K562 (cell line): ENCODE data around the gene STARD8. TPM values are rescaled to one million over a fixed set of nuclear protein-coding genes. Genes with fewer than 3 reads are reported as not detected.

Experiments used
- ATAC-seq: fragments of 200-7000 bp; cut with Tn5 transposase; 3 replicates; pipeline ENCODE4 v1.9.1; 2020; ENCODE audit warnings: moderate library complexity
- BruUV-seq: library from RNA; stranded (reverse); fragments of 400-500 nt; replicated peaks from 2 replicates; lab custom pipeline; 2021; lab: Mats Ljungman, UMichigan
- CTCF ChIA-PET: fragments of 300-600 bp; formaldehyde crosslinking; extraction: SDS; loops from one replicate; lab custom pipeline; 2021; ENCODE audit warnings: low intra/inter-chr PET ratio; lab: Yijun Ruan, JAX
- POLR2A ChIA-PET: fragments of 300-600, 350-650 bp; sonication (Branson Sonifier 250); formaldehyde crosslinking; extraction: SDS; loops from one replicate; lab custom pipeline; 2021; ENCODE audit warnings: antibody characterized with exemption, inconsistent platforms; lab: Yijun Ruan, JAX
- DNase-seq, 4 experiments: peaks; one replicate each; pipeline versions ENCODE4 v3.0.0 to v3.0.0-alpha.2; 2011 to 2018; ENCODE audit warnings: low spot score in 3 of 4, mixed read lengths in 3 of 4; ENCODE audit errors: extremely low read depth in 1 of 4
- FAIRE-seq: peaks from 2 replicates; lab custom pipeline; 2011; peaks lifted over from hg19 to GRCh38; lab: Jason Lieb, UNC
- H2AFZ ChIP-seq: 2 replicates; pipeline ENCODE4 v1.6.0; 2011; ENCODE audit warnings: low read depth, low read length, control low read depth, inconsistent platforms
- H3K27ac ChIP-seq: fragments of 200-600 bp; 3 replicates; pipeline ENCODE4 v1.8.0; 2011; ENCODE audit warnings: low read depth, mild to moderate bottlenecking, control low read depth, inconsistent platforms, low read length, moderate library complexity, mixed read lengths; ENCODE audit errors: extremely low read depth
- H3K27me3 ChIP-seq, 2 experiments: fragments of 300-600 bp in 1 of 2; 2 replicates in 1 of 2; 3 replicates in 1 of 2; pipeline versions ENCODE4 v1.6.0 to v1.8.0; 2011; ENCODE audit warnings: inconsistent platforms in 2 of 2, low read length in 2 of 2, mild to moderate bottlenecking in 1 of 2, mixed read lengths in 1 of 2, moderate library complexity in 1 of 2; ENCODE audit not compliant: control insufficient read depth in 2 of 2, insufficient read depth in 2 of 2
- H3K36me3 ChIP-seq: fragments of 300-600 bp; 3 replicates; pipeline ENCODE4 v1.8.0; 2011; ENCODE audit warnings: mild to moderate bottlenecking, low read length, inconsistent platforms; ENCODE audit not compliant: control insufficient read depth, insufficient read depth
- H3K4me1 ChIP-seq, 2 experiments: fragments of 200-600 bp in 1 of 2; replicated peaks in 1 of 2; 2 replicates in 1 of 2; 3 replicates in 1 of 2; pipeline versions ENCODE4 v1.5.1 to v1.8.0; 2011; ENCODE audit warnings: inconsistent platforms in 2 of 2, low read length in 2 of 2, mild to moderate bottlenecking in 1 of 2, mixed read lengths in 1 of 2, moderate library complexity in 1 of 2; ENCODE audit not compliant: control insufficient read depth in 2 of 2, insufficient read depth in 2 of 2
- H3K4me2 ChIP-seq: 2 replicates; pipeline ENCODE4 v1.6.1; 2011; ENCODE audit warnings: low read length, control low read depth, inconsistent platforms, mixed read lengths; ENCODE audit not compliant: insufficient read depth
- H3K4me3 ChIP-seq: fragments of 200-600 bp; sonication (generic), shearing (Covaris generic); 2 replicates; pipeline ENCODE4 v1.5.1; 2016; ENCODE audit warnings: control low read depth, inconsistent platforms
- H3K79me2 ChIP-seq: fragments of 200-600 bp; 3 replicates; pipeline ENCODE4 v1.8.0; 2011; ENCODE audit warnings: low read length, inconsistent platforms; ENCODE audit not compliant: control insufficient read depth, insufficient read depth
- H3K9ac ChIP-seq, 2 experiments: 2 replicates each; pipeline versions ENCODE4 v1.6.0 to v1.6.1; 2011; ENCODE audit warnings: low read depth in 2 of 2, low read length in 2 of 2, control low read depth in 1 of 2, inconsistent platforms in 1 of 2, mild to moderate bottlenecking in 1 of 2, mixed read lengths in 1 of 2; ENCODE audit not compliant: insufficient read depth in 1 of 2
- H3K9me1 ChIP-seq: one replicate; pipeline ENCODE4 v1.6.0; 2011; ENCODE audit warnings: inconsistent platforms, mild to moderate bottlenecking, low read length, moderate library complexity; ENCODE audit not compliant: control insufficient read depth, insufficient read depth
- H3K9me3 ChIP-seq: replicated peaks from 2 replicates; pipeline ENCODE4 v1.5.1; 2011; ENCODE audit warnings: low read depth, low read length, inconsistent platforms; ENCODE audit not compliant: control insufficient read depth, insufficient read depth
- H4K20me1 ChIP-seq: replicated peaks from 2 replicates; pipeline ENCODE4 v1.6.1; 2011; ENCODE audit warnings: low read length, inconsistent platforms, mixed read lengths; ENCODE audit not compliant: control insufficient read depth, insufficient read depth
- BHLHE40 ChIP-seq: IDR thresholded peaks from 2 replicates; pipeline ENCODE4 v1.6.1; 2011; ENCODE audit warnings: low read length, improper control_type of control experiment
- MECOM ChIP-seq: fragments of 250-450 bp; sonication (Bioruptor Pico); IDR thresholded peaks from 2 replicates; pipeline ENCODE4 v1.8.0; 2022; ENCODE audit warnings: inconsistent platforms
- PHF21A ChIP-seq: fragments of 450-650 bp; IDR thresholded peaks from 2 replicates; pipeline ENCODE4 v1.6.1; 2017; ENCODE audit warnings: low read depth, borderline replicate concordance
- SMC3 ChIP-seq: conservative IDR thresholded peaks from 2 replicates; pipeline ENCODE4 v1.6.1; 2011; ENCODE audit warnings: low read depth, low read length, improper control_type of control experiment; ENCODE audit not compliant: insufficient read depth
- ZNF263 ChIP-seq: sonication (generic); formaldehyde crosslinking; IDR thresholded peaks from 2 replicates; pipeline ENCODE4 v1.8.0; 2022; ENCODE audit warnings: mild to moderate bottlenecking, missing genetic modification reagents, borderline replicate concordance
- WGBS: fragments of 100-300 bp; shearing (Covaris generic); methylation state at CpG from one replicate; pipeline ENCODE4 v1.1.6; 2016; ENCODE audit warnings: low coverage, mixed read lengths; ENCODE audit not compliant: insufficient coverage; ENCODE audit errors: missing lambda C conversion rate; 5-methylcytosine and 5-hydroxymethylcytosine counted together
- in situ Hi-C: fragments of 300-500 bp; cut with MboI; formaldehyde crosslinking; loops from 4 replicates; pipeline ENCODE4 v1.15.0; 2018; ENCODE audit warnings: inconsistent platforms, mixed read lengths
- intact Hi-C: fragments of 100-400 bp; cut with micrococcal nuclease; formaldehyde crosslinking; loops from 2 replicates; pipeline ENCODE4 v1.14.2; 2022
- polyA plus RNA-seq, 8 experiments: library from polyadenylated mRNA; depleted of rRNA in 4 of 8; stranded (reverse) in 5 of 8; unstranded in 3 of 8; fragments of >200 nt; fragmentation: Nextera tagmentation in 2 of 8; fragmentation: Illumina TruSeq in 1 of 8; extraction: Ambion mirVana in 2 of 8; extraction: Trizol in 1 of 8; gene quantifications; 2 replicates each; pipeline versions ENCODE4 v1.2.1 to v1.2.3, GENCODE V29; 2011 to 2014; ENCODE audit warnings: inconsistent platforms in 1 of 8, missing spikeins in 1 of 8
- total RNA-seq, 7 experiments: library from RNA; depleted of rRNA in 6 of 7; stranded (reverse); fragments of >200 nt in 6 of 7; fragmentation: Illumina TruSeq in 2 of 7; extraction: Trizol in 2 of 7; gene quantifications; 2 replicates each; pipeline versions ENCODE4 v1.2.1 to v1.2.3, GENCODE V29; 2011 to 2021; ENCODE audit warnings: low replicate concordance in 1 of 7
- TF ChIP-seq, protein P1 (sequence below): fragments of 450-650 bp; conservative IDR thresholded peaks from 2 replicates; pipeline ENCODE4 v1.6.1; 2016; ENCODE audit warnings: missing genetic modification characterization, low read depth, mild to moderate bottlenecking, missing compliant biosample characterization, moderate library complexity
- TF ChIP-seq, protein P2 (sequence below), 2 experiments: fragments of 450-650 bp; formaldehyde crosslinking in 1 of 2; IDR thresholded peaks; 2 replicates each; pipeline versions ENCODE4 v1.4.0 to v1.6.1; 2014 to 2020; ENCODE audit warnings: mild to moderate bottlenecking in 2 of 2, borderline replicate concordance in 1 of 2, low read depth in 1 of 2
- TF ChIP-seq, protein P3 (sequence below), 3 experiments: IDR thresholded peaks in 2 of 3; conservative IDR thresholded peaks in 1 of 3; 2 replicates each; pipeline ENCODE4 v1.5.1; 2011 to 2012; ENCODE audit warnings: low read length in 3 of 3, mild to moderate bottlenecking in 3 of 3, control low read depth in 2 of 3, improper control_type of control experiment in 1 of 3, inconsistent platforms in 1 of 3, low read depth in 1 of 3, mixed read lengths in 1 of 3, moderate library complexity in 1 of 3; ENCODE audit not compliant: insufficient read depth in 2 of 3

Gene STARD8
- total and polyA plus RNA-seq, 9 of the 15 experiments (the other 6 are each of a cell fraction or from before 2014, with no cell fraction given): 1.6 to 35.0 (median 15.9) TPM

DNA sequence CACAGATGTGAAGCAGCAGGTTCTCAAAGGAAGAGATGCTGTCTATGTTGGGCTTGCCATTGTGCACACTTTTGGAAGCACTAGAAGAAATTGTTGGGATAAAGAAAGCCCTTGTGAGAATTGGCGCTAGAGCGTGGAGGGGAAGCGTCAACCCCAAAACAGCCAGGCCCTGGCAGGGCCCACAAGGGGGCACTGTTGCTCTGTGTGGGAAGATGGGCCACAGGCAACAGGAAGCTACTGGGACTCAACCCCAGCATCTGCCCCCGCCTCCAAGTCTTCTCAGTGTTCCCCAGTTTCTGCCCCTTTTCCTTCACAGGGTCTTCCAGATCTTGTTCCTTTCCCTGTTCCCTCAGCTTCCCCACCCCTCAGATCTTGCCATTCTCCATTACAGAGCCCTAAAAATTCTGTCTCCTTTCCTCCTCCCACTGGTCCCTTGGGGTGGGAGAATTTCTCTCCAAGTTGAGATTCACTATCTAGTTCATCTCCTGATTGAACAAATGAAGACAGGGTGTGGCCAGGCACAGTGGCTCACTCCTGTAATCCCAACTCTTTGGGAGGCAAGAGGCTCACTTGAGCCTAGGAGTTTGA, 85.5 kb downstream of the STARD8 start:
- no peak overlapping the region for H3K9ac ChIP-seq
- ChIA-PET CTCF (interaction anchor here (0.6 to 1.4 kb wide), 3 partner anchors 76 to 553 kb away, joined by 3 to 8 read pairs (median 3); no protein-coding TSS in a partner anchor), POLR2A (no interaction called here)
- no peak overlapping the region for H3K4me2 ChIP-seq
- H2AFZ ChIP-seq: no peak overlapping the region
- no TSS peak for BruUV-seq
- no peaks in the 10 kb centered on the region for H3K36me3 ChIP-seq
- WGBS: 5% methylated on average over 4 of the region's 4 CpGs
- H3K4me3 ChIP-seq: no peak overlapping the region
- H3K79me2 ChIP-seq: no peaks in the 10 kb centered on the region
- FAIRE-seq (peak; percentile 88), ATAC-seq (peak; percentile 98), DNase-seq (peak; percentile 70 to 76 (median 74))
- in situ Hi-C loops: loop anchor here (10.0 kb wide), 1 partner anchor 92 kb away; the partner anchor contains the start of gene EFNB1
- no peaks in the 10 kb centered on the region for H3K9me3 ChIP-seq
- intact Hi-C loops: loop anchor here (1.0 kb wide), 1 partner anchor 74 kb away; no protein-coding TSS in a partner anchor
- H3K27ac ChIP-seq: no peak overlapping the region
- no peaks in the 10 kb centered on the region for H3K4me1 ChIP-seq
- no peaks in the 10 kb centered on the region for H3K27me3 ChIP-seq
- H3K9me1 ChIP-seq: no peaks in the 10 kb centered on the region
- no peaks in the 10 kb centered on the region for H4K20me1 ChIP-seq
- TF ChIP-seq, protein P1, sequence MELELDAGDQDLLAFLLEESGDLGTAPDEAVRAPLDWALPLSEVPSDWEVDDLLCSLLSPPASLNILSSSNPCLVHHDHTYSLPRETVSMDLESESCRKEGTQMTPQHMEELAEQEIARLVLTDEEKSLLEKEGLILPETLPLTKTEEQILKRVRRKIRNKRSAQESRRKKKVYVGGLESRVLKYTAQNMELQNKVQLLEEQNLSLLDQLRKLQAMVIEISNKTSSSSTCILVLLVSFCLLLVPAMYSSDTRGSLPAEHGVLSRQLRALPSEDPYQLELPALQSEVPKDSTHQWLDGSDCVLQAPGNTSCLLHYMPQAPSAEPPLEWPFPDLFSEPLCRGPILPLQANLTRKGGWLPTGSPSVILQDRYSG (tag): no peak
- TF ChIP-seq, protein P2, sequence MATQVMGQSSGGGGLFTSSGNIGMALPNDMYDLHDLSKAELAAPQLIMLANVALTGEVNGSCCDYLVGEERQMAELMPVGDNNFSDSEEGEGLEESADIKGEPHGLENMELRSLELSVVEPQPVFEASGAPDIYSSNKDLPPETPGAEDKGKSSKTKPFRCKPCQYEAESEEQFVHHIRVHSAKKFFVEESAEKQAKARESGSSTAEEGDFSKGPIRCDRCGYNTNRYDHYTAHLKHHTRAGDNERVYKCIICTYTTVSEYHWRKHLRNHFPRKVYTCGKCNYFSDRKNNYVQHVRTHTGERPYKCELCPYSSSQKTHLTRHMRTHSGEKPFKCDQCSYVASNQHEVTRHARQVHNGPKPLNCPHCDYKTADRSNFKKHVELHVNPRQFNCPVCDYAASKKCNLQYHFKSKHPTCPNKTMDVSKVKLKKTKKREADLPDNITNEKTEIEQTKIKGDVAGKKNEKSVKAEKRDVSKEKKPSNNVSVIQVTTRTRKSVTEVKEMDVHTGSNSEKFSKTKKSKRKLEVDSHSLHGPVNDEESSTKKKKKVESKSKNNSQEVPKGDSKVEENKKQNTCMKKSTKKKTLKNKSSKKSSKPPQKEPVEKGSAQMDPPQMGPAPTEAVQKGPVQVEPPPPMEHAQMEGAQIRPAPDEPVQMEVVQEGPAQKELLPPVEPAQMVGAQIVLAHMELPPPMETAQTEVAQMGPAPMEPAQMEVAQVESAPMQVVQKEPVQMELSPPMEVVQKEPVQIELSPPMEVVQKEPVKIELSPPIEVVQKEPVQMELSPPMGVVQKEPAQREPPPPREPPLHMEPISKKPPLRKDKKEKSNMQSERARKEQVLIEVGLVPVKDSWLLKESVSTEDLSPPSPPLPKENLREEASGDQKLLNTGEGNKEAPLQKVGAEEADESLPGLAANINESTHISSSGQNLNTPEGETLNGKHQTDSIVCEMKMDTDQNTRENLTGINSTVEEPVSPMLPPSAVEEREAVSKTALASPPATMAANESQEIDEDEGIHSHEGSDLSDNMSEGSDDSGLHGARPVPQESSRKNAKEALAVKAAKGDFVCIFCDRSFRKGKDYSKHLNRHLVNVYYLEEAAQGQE (IDR thresholded peaks at IDR 0.05; ENCODE audit: borderline replicate concordance): peak; percentile 66; the same call in 1 of the 2 replicates
- TF ChIP-seq, protein P2 (CRISPR knock-in tag; IDR thresholded peaks at IDR 0.05; ENCODE audit: low read depth): no peak
- TF ChIP-seq ZNF263: no peak
- peak; percentile 79 for TF ChIP-seq SMC3
- TF ChIP-seq PHF21A: no peak
- TF ChIP-seq, protein P3, sequence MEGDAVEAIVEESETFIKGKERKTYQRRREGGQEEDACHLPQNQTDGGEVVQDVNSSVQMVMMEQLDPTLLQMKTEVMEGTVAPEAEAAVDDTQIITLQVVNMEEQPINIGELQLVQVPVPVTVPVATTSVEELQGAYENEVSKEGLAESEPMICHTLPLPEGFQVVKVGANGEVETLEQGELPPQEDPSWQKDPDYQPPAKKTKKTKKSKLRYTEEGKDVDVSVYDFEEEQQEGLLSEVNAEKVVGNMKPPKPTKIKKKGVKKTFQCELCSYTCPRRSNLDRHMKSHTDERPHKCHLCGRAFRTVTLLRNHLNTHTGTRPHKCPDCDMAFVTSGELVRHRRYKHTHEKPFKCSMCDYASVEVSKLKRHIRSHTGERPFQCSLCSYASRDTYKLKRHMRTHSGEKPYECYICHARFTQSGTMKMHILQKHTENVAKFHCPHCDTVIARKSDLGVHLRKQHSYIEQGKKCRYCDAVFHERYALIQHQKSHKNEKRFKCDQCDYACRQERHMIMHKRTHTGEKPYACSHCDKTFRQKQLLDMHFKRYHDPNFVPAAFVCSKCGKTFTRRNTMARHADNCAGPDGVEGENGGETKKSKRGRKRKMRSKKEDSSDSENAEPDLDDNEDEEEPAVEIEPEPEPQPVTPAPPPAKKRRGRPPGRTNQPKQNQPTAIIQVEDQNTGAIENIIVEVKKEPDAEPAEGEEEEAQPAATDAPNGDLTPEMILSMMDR (IDR thresholded peaks at IDR 0.05 in 2 of 3, conservative IDR thresholded peaks at IDR 0.05 in 1 of 3; ENCODE audit: insufficient read depth in 2 of 3, low read depth in 1 of 3, low read length in 3 of 3): peak; percentile 79 to 86 (median 82)
- no peak for TF ChIP-seq MECOM (CRISPR knock-in tag)
- TF ChIP-seq BHLHE40: no peak
